ENCODE measurements around the gene RHBDF2. TPM values are rescaled to one million over a fixed set of nuclear protein-coding genes. Genes with fewer than 3 reads are reported as not detected.
A peak's percentile ranks its signal among the peaks of the same experiment; 100 is the strongest.

Gene RHBDF2
- total and polyA plus RNA-seq, 2 experiments from 2014 or later = 8.7 to 18.7 TPM

- Histone ChIP-seq H3K4me1 (ENCODE audit: low read depth) (peaks cover 4% of the 10 kb centered on the region), H3K4me3 (no peak overlapping the region), H3K36me3 (no peaks in the 10 kb centered on the region), H3K27ac (no peak overlapping the region), H3K27me3 (no peaks in the 10 kb centered on the region), H3K9me3 (ENCODE audit: low read depth) (no peaks in the 10 kb centered on the region)
- DNase-seq (ENCODE audit: low read depth in 1 of 2, low spot score in 1 of 2) = peak in 1 of 2 donors; percentile 31
- no peak for TF ChIP-seq CTCF (IDR thresholded peaks at IDR 0.05; ENCODE audit: low read depth, low read length)
These were observed 15.7 kb downstream of the RHBDF2 start for GRCh38 chr17:76485569-76485968.

GRCh38 chr17:76484228-76484725 lies 16.9 kb downstream of the RHBDF2 start:
- Histone ChIP-seq H3K36me3 (no peaks in the 10 kb centered on the region), H3K27me3 (no peaks in the 10 kb centered on the region), H3K4me1 (ENCODE audit: low read depth) (peaks cover 4% of the 10 kb centered on the region), H3K9me3 (ENCODE audit: low read depth) (no peaks in the 10 kb centered on the region), H3K4me3 (no peak overlapping the region), H3K27ac (no peak overlapping the region)
- TF ChIP-seq CTCF (IDR thresholded peaks at IDR 0.05; ENCODE audit: low read depth, low read length) = no peak
- no peak for DNase-seq (ENCODE audit: low read depth in 1 of 2, low spot score in 1 of 2)

GRCh38 chr17:76481071-76481655 lies 20.1 kb downstream of the RHBDF2 start:
- H3K4me1 ChIP-seq (ENCODE audit: low read depth) = peaks cover 4% of the 10 kb centered on the region
- no peak overlapping the region for H3K4me3 ChIP-seq
- no peaks in the 10 kb centered on the region for H3K36me3 ChIP-seq
- no peak for TF ChIP-seq CTCF (IDR thresholded peaks at IDR 0.05; ENCODE audit: low read depth, low read length)
- no peaks in the 10 kb centered on the region for H3K9me3 ChIP-seq (ENCODE audit: low read depth)
- peak overlapping the region; percentile 81 for H3K27ac ChIP-seq
- no peak for DNase-seq (ENCODE audit: low read depth in 1 of 2, low spot score in 1 of 2)
- H3K27me3 ChIP-seq = no peaks in the 10 kb centered on the region

GRCh38 chr17:76480632-76481031 lies 20.6 kb downstream of the RHBDF2 start:
- peak; percentile 22 to 46 for DNase-seq (ENCODE audit: low read depth in 1 of 2, low spot score in 1 of 2)
- peak overlapping the region; percentile 81 for H3K27ac ChIP-seq
- no peaks in the 10 kb centered on the region for H3K27me3 ChIP-seq
- H3K4me3 ChIP-seq = no peak overlapping the region
- H3K9me3 ChIP-seq (ENCODE audit: low read depth) = no peaks in the 10 kb centered on the region
- H3K36me3 ChIP-seq = no peaks in the 10 kb centered on the region
- TF ChIP-seq CTCF (IDR thresholded peaks at IDR 0.05; ENCODE audit: low read depth, low read length) = no peak
- peaks cover 4% of the 10 kb centered on the region for H3K4me1 ChIP-seq (ENCODE audit: low read depth)

GRCh38 chr17:76479515-76480060 lies 21.6 kb downstream of the RHBDF2 start:
- Histone ChIP-seq H3K36me3 (no peaks in the 10 kb centered on the region), H3K4me1 (ENCODE audit: low read depth) (peaks cover 4% of the 10 kb centered on the region), H3K27me3 (no peaks in the 10 kb centered on the region), H3K27ac (no peak overlapping the region), H3K4me3 (no peak overlapping the region), H3K9me3 (ENCODE audit: low read depth) (no peaks in the 10 kb centered on the region)
- no peak for DNase-seq (ENCODE audit: low read depth in 1 of 2, low spot score in 1 of 2)
- no peak for TF ChIP-seq CTCF (IDR thresholded peaks at IDR 0.05; ENCODE audit: low read depth, low read length)

Measured in cardiac muscle cell (in vitro differentiated cells and primary cell).